ENCODE results near the gene DIPK1A.

GRCh38 chr1:92850019-92850418 lies 111.2 kb downstream of the DIPK1A start:
- TF ChIP-seq CTCF (IDR thresholded peaks at IDR 0.05) = no peak
- no peak for TF ChIP-seq ZFX (IDR thresholded peaks at IDR 0.05; ENCODE audit: borderline replicate concordance)
